Middle frontal gyrus (tissue), 1 donor: ENCODE measurements around the gene CCBE1.
"Not testable (repeated sequence)": the region's sequence is repeated elsewhere in the genome, so short reads cannot be mapped to it uniquely, and the experiment has no call there.

Source experiments
- DNase-seq: peaks from one replicate; pipeline ENCODE4 v3.0.0-alpha.2; 2015; ENCODE audit warnings: low spot score; ENCODE audit errors: extremely low spot score

The CCBE1 gene

DNA sequence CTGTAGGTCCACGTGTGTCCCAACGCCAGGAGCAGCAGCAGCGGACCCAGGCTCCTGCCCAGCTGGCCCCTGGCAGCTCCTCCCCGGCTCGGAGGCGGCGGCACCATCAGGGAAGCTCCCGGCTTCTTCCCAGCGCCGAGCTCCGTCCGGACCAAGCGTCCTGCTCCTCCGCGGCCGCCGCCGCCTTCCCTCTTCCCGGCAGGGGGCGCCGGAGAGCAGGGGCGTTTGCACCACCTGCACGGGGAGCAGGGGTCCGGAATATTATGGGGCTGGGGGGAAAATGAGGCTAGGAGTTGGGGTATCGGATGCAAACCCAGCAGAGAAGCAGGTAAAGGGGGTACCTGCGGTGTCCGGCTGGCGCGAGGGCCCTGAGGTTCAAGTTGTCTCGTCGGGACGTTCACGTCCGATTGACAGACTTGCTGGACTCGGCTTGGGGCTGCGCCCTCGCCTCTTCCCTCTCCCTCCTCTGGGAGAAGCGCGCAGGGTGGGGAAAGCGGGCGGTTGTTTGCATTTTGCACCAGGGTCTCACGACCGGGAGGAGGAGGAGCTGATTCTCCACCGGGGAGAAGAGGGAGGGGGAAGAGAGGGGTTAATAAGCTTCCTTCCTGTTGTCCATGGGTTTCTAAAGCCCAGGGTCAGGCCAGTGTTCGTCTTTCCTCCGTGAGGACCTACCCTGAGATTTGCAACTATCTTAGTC lies at the start of gene CCBE1:
TSS of gene CCBE1 (minus strand) at position 188 of the 697 bp plus-strand sequence.
- DNase-seq = no peak

DNA sequence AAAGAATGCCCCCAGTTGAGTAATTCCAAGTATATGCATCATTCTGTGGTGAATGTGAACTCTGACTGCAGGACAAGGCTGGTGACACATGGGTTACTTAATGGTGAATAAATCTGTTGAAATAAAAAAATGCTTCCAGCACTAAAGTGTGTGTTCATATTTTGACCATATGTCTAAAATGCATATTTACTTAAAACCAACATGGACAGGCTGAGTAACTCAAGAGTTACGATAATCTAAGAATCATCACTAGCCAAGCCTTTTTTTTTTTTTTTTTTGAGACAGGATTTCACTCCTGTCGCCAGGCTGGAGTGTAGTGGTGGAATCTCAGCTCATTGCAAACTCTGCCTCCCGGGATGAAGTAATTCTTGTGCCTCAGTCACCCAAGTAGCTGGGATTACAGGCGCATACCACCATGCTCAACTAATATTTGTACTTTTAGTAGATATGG lies 47.1 kb upstream of the CCBE1 start:
- no peak for DNase-seq

DNA sequence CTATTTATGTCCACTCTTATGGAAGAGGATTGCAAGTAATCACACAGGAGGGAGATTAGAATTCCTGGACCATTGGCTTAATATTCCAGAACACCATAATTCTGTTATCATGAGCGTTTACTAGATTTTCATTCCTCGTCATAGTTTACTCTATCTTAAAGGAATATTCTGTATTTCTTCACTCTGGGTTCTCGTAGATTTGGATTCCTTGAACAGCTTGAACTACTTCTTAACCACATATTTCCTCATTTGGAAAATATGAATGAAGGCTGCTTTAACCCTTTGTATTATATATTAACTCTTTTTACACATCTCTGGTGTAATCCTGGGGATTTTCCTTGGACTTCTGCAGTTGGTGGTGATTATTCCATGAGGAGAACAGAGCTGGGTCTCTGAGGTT lies 46.3 kb upstream of the CCBE1 start:
- DNase-seq = no peak

DNA sequence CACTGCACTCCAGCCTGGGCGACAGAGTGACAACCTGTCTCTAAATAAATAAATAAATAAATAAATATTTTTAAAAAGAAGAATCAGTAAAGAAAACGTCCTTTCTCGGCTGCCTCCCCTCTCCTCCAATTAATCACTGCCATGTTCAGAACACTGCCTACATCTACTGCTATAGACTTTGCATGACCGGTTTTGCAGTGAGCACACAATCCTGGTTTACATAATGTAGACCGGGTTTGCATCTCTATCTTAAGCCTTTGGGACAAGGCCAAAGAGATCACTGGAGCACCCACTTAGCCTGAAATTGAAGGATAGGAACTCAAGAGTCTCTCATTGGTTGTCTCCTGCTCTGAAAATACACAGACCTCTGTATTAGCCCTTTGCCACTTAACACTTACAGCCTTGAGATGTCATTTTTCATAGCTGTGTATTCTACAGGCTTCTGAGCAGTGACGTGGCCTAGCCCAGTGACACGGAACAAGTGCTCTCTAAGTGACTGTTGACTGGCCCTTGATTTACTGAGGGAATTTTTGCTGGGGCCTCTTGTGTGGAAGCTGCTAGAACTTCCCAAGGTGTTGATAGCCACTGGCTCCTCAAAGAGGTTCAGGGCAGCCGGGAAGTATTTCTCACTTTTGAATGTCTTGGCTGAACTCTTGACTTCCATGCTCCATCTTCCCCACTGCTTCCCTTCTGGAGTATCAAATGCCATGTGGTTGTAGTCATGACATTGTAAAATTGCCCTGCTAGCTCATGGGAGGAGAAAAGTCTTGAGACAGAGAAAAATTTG lies 45.3 kb upstream of the CCBE1 start:
- DNase-seq = no peak

DNA sequence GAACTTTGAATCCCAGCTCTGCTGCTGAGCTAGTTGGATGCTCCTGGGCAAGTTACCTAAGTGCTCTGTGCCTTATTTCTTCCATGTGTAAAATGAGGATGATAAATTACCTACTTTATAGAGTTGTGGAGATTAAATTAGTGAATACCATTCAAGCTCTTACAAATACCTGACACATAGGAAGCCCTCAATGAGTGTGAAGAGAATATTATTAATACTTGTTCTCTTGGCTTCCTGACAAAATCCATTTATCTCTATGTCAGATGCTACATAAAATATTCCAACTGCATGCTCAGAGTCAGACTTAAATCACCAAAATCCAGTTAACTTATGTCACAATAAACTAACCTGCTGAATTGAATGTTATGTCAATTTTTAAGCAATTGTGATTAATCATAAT lies 42.9 kb upstream of the CCBE1 start:
- DNase-seq = no peak

DNA sequence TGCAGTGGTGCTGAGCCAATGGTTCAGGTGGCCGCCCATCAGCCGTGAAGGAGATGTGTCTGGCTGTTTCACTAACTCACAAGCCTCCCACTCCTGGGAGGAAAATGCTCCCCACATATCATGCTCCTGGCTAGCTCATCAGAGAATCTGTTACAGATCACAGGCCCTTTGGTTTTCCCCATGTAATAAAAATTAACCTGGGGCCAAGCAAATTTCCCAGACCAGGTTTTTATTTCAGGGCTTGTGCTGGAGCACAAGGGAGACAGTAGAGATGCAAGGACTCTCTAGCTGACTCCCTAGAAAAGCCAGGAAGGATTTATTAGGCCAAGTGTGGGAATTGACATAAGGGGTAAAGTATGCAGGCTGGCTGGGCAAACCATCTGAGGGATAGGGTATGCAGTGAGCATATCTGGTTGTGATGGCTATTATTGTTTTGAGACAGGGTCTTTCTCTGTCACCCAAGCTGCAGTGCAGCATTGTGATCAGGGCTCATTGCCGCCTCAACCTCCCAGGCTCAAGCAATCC lies 40.6 kb upstream of the CCBE1 start:
- no peak for DNase-seq

DNA sequence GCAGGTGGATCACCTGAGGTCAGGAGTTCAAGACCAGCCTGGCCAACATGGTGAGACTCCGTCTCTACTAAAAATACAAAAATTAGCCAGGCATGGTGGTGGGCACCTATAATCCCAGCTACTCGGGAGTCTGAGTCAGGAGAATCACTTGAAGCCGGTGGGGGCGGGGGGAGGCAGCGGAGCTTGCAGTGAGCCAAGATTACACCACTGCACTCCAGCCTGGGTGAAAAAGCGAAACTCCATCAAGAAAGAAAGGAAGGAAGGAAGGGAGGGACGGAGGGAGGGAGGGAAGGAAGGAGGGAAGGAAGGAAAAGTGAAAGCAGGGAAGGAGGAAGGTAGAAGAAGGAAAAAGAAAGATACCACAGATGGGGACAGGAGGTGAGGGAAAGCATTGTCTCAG lies 40.1 kb upstream of the CCBE1 start:
- DNase-seq = not testable (repeated sequence)

DNA sequence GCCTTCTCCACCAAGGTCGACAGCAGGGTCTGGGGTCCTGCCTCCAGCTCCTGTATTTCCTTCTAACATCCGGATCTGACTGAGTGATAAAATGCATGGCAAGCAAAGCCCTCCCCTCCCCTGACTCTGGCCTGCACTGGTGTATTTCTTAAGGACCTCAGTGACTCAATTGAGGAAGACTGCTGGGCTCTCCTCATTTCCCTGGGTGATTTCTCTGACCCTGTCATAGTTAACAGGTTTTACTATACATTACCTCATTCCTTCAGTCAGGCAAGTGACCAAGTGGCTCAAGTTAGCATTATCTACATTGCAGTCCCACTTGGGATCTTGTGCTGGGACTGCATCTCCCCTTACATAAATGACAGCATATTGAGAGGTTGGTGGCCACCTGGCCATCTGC lies 38.8 kb upstream of the CCBE1 start:
- DNase-seq = no peak

DNA sequence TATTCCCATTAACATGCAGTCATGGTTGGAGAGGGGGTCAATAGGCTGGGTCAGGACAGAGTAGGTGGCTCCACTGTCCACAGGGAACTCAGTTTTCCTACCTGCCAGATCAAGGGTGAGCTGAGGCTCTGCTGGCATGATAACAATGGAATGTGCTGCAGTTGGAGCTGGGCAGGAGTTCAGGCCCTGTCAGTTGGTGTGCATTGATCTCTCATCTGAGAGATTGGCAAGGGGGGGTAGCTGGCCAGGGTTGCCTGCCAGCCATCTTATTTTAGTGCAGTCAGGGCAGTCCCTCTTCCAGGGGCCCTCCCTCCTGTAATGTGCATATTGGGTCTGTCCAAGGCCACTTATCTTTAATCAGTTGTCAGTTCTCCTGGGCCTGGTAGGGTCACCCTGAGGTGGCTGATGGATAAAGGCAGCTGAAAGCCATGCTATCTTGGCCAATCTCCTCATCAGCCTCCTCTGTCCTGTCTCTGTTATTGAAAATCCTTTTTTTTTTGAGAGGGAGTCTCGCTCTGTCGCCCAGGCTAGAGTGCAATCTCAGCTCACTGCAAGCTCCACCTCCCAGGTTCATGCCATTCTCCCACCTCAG lies 38.1 kb upstream of the CCBE1 start:
- DNase-seq = no peak

DNA sequence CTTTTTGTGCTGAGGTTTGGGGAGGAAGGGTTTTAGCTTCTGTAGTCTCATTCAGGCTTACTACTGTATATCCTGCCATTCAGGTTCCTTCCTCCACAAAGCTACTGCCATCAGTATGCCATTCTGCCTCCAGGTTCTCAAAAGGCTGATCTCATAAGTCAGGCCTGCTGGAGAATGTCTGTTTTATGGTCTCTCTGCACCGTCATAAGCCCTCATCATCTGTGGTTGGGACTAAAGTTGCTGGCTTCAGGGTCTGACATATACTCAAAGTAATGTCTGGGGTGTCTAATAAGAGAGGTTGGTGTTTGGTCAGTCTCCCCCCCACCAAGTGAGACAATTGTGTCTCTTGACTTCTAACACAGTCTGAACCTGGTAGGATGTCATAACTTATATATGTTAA lies 36.2 kb upstream of the CCBE1 start:
- DNase-seq = no peak

DNA sequence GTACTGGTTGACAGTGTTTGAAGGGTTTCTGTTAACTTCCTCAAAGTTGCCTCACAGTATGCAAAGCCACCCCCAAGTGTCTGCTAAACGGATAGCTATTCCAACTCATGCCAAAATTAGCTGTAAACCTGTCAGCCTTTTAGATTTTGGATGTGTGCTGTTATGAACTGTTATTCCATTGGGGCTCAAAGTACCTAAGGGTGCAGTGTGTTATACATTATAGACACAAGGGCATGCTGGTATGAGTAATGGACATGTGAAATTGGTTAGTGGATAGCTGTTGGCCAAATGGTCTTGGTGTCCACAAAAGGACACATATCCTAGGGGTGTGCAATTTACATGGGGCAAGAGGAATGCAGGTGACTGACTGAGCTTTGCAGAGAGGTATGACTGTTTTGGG lies 33.7 kb upstream of the CCBE1 start:
- DNase-seq = no peak

DNA sequence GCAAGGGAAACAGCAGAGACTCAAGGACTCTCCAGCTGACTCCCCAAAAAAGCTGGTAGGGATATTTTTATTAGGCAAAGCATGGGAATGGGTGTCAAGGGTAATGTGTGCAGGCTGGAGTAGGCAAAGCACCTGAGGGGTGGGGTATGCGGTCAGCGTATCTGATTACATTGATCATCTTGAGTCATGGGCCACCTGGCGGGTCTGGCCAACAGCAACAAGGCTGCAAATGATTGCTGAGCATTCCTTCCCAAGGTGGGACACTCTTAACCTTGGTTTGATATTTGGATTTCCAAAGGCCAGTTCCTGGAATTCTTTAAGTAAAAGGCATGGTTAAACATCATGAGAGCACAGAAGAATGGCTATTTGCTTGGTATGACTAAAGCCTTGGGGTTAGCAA lies 32.6 kb upstream of the CCBE1 start:
- DNase-seq = no peak

DNA sequence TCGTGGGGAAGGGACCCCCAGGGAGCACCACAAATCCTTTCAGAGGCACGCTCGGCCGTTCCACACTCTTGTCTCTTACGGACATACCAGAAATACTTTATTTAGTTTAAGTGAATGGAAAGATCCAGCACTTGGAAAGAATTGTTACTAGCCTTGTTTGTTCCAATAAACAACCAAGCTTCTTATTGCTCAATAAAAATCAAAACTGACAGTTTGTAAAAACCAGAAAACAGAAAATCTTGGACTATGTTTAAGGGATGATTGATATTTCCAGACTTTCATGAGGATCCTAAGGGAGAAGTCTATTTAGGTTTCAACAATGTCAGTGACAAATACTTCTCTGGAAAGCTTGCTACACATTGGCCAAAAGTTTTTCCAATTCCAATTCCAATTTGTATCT lies 31.6 kb upstream of the CCBE1 start:
- DNase-seq = no peak

DNA sequence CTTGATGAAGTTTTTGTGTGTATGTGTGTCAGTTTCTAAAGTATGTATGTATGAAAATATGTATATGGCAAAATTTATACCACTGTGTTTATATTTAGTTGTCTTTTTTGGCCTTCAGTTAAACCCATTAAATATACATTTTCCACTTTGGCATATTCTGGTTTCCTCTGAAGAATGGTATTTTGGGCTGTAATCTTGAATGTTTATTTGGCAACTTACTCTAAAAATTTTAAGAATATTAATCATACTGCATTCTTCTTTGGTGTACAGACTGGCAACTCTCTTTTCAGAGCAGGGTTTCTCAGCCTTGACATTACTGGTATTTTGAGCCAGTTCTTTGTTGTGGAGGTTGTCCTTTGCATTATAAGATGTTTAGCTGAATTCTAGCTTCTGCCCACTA lies 27.9 kb upstream of the CCBE1 start:
- no peak for DNase-seq

DNA sequence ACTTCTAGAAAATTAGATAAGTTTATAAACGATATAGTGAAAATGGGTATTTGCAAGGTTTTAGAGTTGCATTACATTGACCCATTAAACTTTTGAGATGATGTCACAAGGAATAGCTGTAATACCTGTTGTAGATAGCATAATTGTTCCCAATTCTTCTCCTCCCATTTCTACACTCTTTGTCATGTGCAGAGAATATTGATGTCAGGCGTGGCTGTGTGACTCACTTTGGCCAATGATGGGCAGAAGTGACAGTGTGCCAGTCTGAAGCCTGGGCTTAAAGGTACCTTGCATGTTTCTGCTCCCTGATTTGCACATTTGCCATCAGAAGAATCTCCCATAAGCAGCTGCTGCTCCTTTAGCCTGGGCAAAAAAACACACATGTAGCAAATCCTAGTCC lies 26.9 kb upstream of the CCBE1 start:
- no peak for DNase-seq

DNA sequence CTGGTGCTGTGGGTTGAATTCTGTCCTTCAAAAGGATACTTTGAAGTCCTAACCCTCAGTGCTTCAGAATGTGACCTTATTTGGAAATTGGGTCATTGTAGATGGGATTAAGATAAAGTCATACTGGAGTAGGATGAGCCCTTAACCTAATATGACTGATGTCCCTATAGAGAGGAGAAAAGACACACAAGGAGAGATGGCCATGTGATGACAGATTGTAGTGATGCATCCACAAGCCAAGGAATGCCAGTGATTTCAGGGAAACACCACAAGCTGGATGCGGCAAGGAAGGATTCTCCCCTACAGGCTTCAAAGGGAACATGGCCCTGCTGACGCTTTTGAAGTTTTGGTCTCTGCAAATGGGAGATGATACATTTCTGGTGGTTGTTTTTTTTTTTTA lies 24.7 kb upstream of the CCBE1 start:
- no peak for DNase-seq

DNA sequence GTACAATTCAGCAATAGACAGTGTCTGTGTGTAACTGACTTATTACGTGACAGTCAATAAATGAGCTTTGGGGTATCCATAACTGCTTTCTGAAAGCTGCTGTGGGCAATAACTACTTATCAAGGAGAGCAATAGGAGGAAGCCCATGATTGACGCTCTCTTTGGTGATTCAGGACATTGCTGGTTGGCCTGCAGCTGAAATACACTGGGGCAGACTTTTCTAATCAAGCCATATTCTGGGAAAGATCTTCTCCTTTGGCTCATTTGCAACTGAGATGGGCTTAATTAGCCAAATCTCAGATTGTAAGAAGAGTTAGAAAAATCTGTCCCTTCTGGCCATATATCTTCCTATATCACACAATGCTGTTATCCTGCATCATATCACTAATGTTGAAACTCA lies 24.0 kb upstream of the CCBE1 start:
- no peak for DNase-seq

DNA sequence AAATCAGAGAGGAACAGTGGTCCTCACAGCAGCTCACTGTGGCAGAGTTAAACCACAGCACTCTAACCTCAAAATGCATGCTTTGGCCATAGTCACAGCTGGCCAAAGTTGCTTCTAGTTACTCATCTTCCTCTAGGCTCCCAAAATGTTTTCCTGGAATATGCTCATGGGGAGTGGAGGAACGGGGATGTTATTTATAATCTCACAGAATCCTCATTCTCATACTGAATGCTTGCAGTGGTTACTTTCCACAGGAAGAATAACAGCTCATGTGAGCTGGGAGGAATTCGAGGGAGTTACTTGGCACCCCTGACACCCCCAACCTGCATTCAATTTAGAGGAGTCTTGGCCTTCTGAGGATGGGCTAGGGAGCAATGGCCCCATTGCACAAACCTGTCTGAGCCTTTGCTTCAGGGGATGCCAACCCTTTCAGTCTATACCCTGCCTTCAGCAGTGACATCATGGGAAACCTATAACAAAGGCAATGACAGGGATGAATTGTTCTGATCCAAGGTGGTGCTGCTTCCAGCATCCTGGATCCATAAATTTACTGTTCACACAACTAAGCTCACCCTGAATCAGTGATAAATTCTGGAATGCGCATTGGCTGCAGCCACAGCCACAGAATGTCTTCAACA lies 22.4 kb upstream of the CCBE1 start:
- DNase-seq = no peak

DNA sequence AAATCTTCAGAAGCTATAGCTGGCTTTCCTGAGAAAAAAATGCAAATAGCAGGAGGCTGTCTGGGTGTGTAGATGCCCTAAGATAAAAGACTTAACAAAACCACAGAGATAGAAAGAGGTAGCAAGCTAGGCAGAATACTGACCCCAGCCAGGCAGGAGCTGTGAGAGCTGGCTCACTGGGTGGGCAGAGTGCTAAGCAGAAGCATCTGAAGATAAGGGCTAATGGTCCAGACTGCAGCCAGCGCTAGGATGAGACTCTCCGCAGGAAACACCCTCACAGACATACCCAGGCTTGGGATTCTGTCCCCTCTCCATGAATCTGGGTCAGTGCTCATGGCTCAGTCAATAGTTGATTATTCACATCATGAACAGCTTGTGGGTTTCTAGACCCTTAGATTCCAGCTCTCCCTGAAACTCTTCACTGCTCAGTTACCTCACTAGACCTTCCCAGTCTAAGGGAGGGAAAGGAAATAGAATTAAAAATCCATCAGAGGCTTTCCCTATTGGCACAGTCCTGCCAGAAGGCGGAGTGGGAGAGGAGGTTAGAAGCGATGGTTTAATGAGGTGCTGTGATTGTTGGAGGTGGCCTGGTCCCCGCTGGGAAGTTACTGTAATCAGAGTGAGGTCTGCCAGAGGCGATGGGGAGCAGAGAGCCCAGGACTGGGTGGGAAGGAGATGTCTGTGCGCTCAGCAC lies 21.4 kb upstream of the CCBE1 start:
- no peak for DNase-seq

DNA sequence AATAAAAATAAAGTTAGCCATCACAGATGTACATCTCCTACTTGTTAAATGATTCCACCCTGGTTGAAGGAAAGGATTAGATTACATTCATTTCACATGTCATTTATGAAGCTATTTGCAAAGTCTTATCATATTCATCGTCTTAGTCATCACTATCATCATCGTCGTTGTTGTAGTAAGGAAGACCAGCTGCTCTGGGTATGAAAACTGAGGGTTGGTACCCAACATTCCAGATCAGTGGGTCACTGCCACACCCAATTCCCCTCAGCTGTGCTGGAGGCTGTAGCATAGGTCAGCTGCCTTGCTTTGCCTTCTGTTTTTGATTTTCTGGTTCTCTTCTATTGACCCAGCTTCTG lies 20.9 kb upstream of the CCBE1 start:
- DNase-seq = no peak

DNA sequence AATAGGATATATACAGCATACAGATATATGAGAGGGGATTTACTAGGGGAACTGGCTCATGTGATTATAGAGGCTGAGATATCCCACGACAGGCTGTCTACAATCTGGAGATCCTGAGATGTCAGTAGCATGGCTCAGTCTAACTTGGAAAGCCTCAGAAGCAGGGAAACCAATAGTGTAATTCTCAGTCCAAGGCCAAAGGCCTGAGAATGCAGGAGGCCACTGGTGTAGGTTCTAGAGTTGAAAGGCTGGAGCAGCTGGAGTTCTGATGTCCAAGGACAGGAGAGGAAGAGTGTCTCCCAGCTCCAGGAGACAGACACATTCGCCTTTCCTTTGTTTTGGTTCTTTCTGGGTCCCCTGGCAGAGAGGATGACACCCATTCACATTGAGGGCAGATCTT lies 20.1 kb upstream of the CCBE1 start:
- DNase-seq = no peak
